ENCODE measurements around the gene RNF167. TPM values are rescaled to one million over a fixed set of nuclear protein-coding genes. Genes with fewer than 3 reads are reported as not detected.
"Not testable (repeated sequence)": the region's sequence is repeated elsewhere in the genome, so short reads cannot be mapped to it uniquely, and the experiment has no call there.

The RNF167 gene
- polyA plus RNA-seq, 1 donor (not counting 4 experiments of a cell fraction or from before 2014, with no cell fraction given) = 101 TPM

GRCh38 chr17:4913994-4914393 lies 26.1 kb upstream of the RNF167 start:
- no peak overlapping the region for H2AFZ ChIP-seq (ENCODE audit: control insufficient read depth, low read length)
- H3K4me3 ChIP-seq (ENCODE audit: control insufficient read depth in 2 of 3, extremely low read depth in 1 of 3, insufficient read depth in 2 of 3, low read depth in 1 of 3, low read length in 3 of 3) = no peak overlapping the region
- FAIRE-seq (no peak), DNase-seq (ENCODE audit: low read depth, low spot score) (no peak)
- TF ChIP-seq EZH2 (IDR thresholded peaks at IDR 0.05; ENCODE audit: low read length) = no peak
- no peak for TF ChIP-seq CTCF (optimal IDR thresholded peaks at IDR 0.05 in 1 of 3, IDR thresholded peaks at IDR 0.05 in 1 of 3, conservative IDR thresholded peaks at IDR 0.05 in 1 of 3; ENCODE audit: extremely low read depth in 1 of 3, insufficient read depth in 2 of 3, low read length in 3 of 3)
- no peaks in the 10 kb centered on the region for H3K79me2 ChIP-seq (ENCODE audit: control insufficient read depth, insufficient read depth, low read length)
- H3K9ac ChIP-seq (ENCODE audit: control insufficient read depth, extremely low read depth, insufficient read depth, low read length) = no peak overlapping the region
- H3K9me3 ChIP-seq (ENCODE audit: control insufficient read depth, low read depth, low read length) = no peaks in the 10 kb centered on the region
- no peaks in the 10 kb centered on the region for H4K20me1 ChIP-seq (ENCODE audit: control insufficient read depth, extremely low read depth, insufficient read depth, low read length)
- H3K27ac ChIP-seq (ENCODE audit: control insufficient read depth, insufficient read depth, low read length) = no peak overlapping the region
- H3K36me3 ChIP-seq (ENCODE audit: control insufficient read depth in 2 of 2, extremely low read depth in 1 of 2, insufficient read depth in 2 of 2, low read length in 2 of 2) = no peaks in the 10 kb centered on the region
- peaks cover 11% of the 10 kb centered on the region for H3K4me1 ChIP-seq (ENCODE audit: control insufficient read depth, extremely low read depth, insufficient read depth, low read length)
- dilution Hi-C loops (cut with MboI; ENCODE audit: extremely low pct_ligation_motif_present, low sequenced_read_pairs) = no loop called here
- H3K27me3 ChIP-seq (ENCODE audit: control insufficient read depth, extremely low read depth, insufficient read depth, low read length) = no peaks in the 10 kb centered on the region
- no peaks in the 10 kb centered on the region for H3K9me1 ChIP-seq (ENCODE audit: control insufficient read depth, extremely low read depth, insufficient read depth, low read length)
- no peak overlapping the region for H3K4me2 ChIP-seq (ENCODE audit: control insufficient read depth, extremely low read depth, insufficient read depth, low read depth, low read length)

DNA sequence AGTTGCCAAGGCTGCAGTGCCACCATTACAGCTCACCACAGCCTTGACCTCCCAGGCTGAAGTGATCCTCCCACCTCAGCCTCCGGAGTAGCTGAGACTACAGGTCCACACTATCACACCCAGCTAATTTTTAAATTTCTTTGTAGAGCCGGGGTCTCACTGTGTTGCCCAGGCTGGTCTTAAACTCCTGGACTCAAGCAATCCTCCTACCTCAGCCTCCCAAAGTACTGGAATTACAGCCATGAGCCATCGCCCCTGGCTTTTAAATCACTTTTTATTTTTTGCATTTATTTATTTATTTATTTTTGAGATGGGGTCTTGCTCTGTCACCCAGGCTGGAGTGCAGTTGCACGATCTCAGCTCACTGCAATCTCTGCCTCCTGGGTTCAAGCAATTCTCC lies 25.5 kb upstream of the RNF167 start:
- H3K4me2 ChIP-seq (ENCODE audit: control insufficient read depth, extremely low read depth, insufficient read depth, low read depth, low read length); H3K79me2 ChIP-seq (ENCODE audit: control insufficient read depth, insufficient read depth, low read length); H4K20me1 ChIP-seq (ENCODE audit: control insufficient read depth, extremely low read depth, insufficient read depth, low read length); FAIRE-seq; H3K9me3 ChIP-seq (ENCODE audit: control insufficient read depth, low read depth, low read length); H2AFZ ChIP-seq (ENCODE audit: control insufficient read depth, low read length); H3K4me1 ChIP-seq (ENCODE audit: control insufficient read depth, extremely low read depth, insufficient read depth, low read length); H3K27me3 ChIP-seq (ENCODE audit: control insufficient read depth, extremely low read depth, insufficient read depth, low read length); H3K9me1 ChIP-seq (ENCODE audit: control insufficient read depth, extremely low read depth, insufficient read depth, low read length); H3K4me3 ChIP-seq (ENCODE audit: control insufficient read depth in 2 of 3, extremely low read depth in 1 of 3, insufficient read depth in 2 of 3, low read depth in 1 of 3, low read length in 3 of 3); H3K36me3 ChIP-seq (ENCODE audit: control insufficient read depth in 2 of 2, extremely low read depth in 1 of 2, insufficient read depth in 2 of 2, low read length in 2 of 2); H3K27ac ChIP-seq (ENCODE audit: control insufficient read depth, insufficient read depth, low read length); DNase-seq (ENCODE audit: low read depth, low spot score); H3K9ac ChIP-seq (ENCODE audit: control insufficient read depth, extremely low read depth, insufficient read depth, low read length); dilution Hi-C loops (cut with MboI; ENCODE audit: extremely low pct_ligation_motif_present, low sequenced_read_pairs): not testable (repeated sequence)

DNA sequence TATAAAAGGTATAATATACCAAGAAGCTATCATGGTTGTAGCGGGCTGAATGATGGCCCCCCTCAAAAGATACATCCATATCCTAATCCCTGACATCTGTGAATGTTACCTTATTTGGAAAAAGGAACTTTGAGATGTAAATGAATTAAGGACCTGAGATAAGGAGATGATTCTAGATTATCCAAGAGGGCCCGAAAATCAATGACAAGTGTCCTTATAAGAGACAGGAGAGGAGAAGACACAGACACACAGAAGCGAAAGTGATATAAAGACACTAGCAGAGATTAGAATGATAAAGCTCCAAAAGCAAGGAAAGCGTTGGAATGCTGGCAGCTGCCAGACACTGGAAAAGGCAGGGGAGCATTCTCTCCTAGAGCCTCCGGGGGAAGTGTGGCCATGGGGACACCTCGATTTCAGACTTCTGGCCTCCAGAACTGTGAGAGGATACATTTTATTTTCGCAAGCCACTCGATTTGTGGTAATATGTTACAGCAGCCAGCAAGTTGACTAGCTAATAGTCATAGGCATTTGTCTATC lies 20.5 kb upstream of the RNF167 start:
- no peaks in the 10 kb centered on the region for H3K9me3 ChIP-seq (ENCODE audit: control insufficient read depth, low read depth, low read length)
- peaks cover 3% of the 10 kb centered on the region for H3K4me1 ChIP-seq (ENCODE audit: control insufficient read depth, extremely low read depth, insufficient read depth, low read length)
- no peak overlapping the region for H3K9ac ChIP-seq (ENCODE audit: control insufficient read depth, extremely low read depth, insufficient read depth, low read length)
- dilution Hi-C loops (cut with MboI; ENCODE audit: extremely low pct_ligation_motif_present, low sequenced_read_pairs) = no loop called here
- H3K36me3 ChIP-seq (ENCODE audit: control insufficient read depth in 2 of 2, extremely low read depth in 1 of 2, insufficient read depth in 2 of 2, low read length in 2 of 2) = no peaks in the 10 kb centered on the region
- no peaks in the 10 kb centered on the region for H3K9me1 ChIP-seq (ENCODE audit: control insufficient read depth, extremely low read depth, insufficient read depth, low read length)
- TF ChIP-seq EZH2 (IDR thresholded peaks at IDR 0.05; ENCODE audit: low read length) (no peak), CTCF (optimal IDR thresholded peaks at IDR 0.05 in 1 of 3, IDR thresholded peaks at IDR 0.05 in 1 of 3, conservative IDR thresholded peaks at IDR 0.05 in 1 of 3; ENCODE audit: extremely low read depth in 1 of 3, insufficient read depth in 2 of 3, low read length in 3 of 3) (no peak)
- H4K20me1 ChIP-seq (ENCODE audit: control insufficient read depth, extremely low read depth, insufficient read depth, low read length) = no peaks in the 10 kb centered on the region
- no peak for DNase-seq (ENCODE audit: low read depth, low spot score)
- H2AFZ ChIP-seq (ENCODE audit: control insufficient read depth, low read length) = peak overlapping the region; percentile 1
- H3K27me3 ChIP-seq (ENCODE audit: control insufficient read depth, extremely low read depth, insufficient read depth, low read length) = no peaks in the 10 kb centered on the region
- peak overlapping the region; percentile 0 for H3K4me2 ChIP-seq (ENCODE audit: control insufficient read depth, extremely low read depth, insufficient read depth, low read depth, low read length)
- no peak for FAIRE-seq
- no peaks in the 10 kb centered on the region for H3K79me2 ChIP-seq (ENCODE audit: control insufficient read depth, insufficient read depth, low read length)
- no peak overlapping the region for H3K27ac ChIP-seq (ENCODE audit: control insufficient read depth, insufficient read depth, low read length)
- H3K4me3 ChIP-seq (ENCODE audit: control insufficient read depth in 2 of 3, extremely low read depth in 1 of 3, insufficient read depth in 2 of 3, low read depth in 1 of 3, low read length in 3 of 3) = no peak overlapping the region

All from keratinocyte (primary cell).